GM23338 (cell line): Measurements from ENCODE around the gene RPS29. TPM values are rescaled to one million over a fixed set of nuclear protein-coding genes. Genes with fewer than 3 reads are reported as not detected.

Experiments
- ATAC-seq: fragments of 200-7000 bp; cut with Tn5 transposase; 3 replicates; pipeline ENCODE4 v1.9.1; 2020
- DNase-seq: peaks from one replicate; pipeline ENCODE4 v3.0.0-alpha.2; 2015; ENCODE audit warnings: low spot score
- H2AFZ ChIP-seq: fragments of 200-600 bp; sonication (generic); 2 replicates; pipeline ENCODE4 v1.8.0; 2016; ENCODE audit warnings: antibody characterized with exemption, mild to moderate bottlenecking, moderate library complexity
- H3F3A ChIP-seq: fragments of 200-600 bp; sonication (generic); replicated peaks from 2 replicates; pipeline ENCODE4 v1.8.0; 2017; ENCODE audit warnings: antibody characterized with exemption, mixed run types, low read depth
- H3K27ac ChIP-seq: fragments of 200-600 bp; sonication (generic); 2 replicates; pipeline ENCODE4 v1.6.1; 2016; ENCODE audit warnings: low read depth
- H3K27me3 ChIP-seq: fragments of 200-600 bp; sonication (generic); 2 replicates; pipeline ENCODE4 v1.8.0; 2016; ENCODE audit warnings: mild to moderate bottlenecking, mixed run types, moderate library complexity; ENCODE audit not compliant: insufficient read depth
- H3K36me3 ChIP-seq: fragments of 200-600 bp; sonication (generic); 2 replicates; pipeline ENCODE4 v1.8.0; 2016; ENCODE audit warnings: mild to moderate bottlenecking; ENCODE audit not compliant: insufficient read depth
- H3K4me1 ChIP-seq: fragments of 200-600 bp; sonication (generic); 2 replicates; pipeline ENCODE4 v1.8.0; 2016; ENCODE audit warnings: mild to moderate bottlenecking, moderate library complexity; ENCODE audit not compliant: insufficient read depth
- H3K4me2 ChIP-seq: fragments of 200-600 bp; sonication (generic); 2 replicates; pipeline ENCODE4 v1.7.1; 2017; ENCODE audit warnings: mixed run types
- H3K4me3 ChIP-seq: fragments of 200-600 bp; sonication (generic); 2 replicates; pipeline ENCODE4 v1.6.1; 2016; ENCODE audit warnings: mixed run types
- H3K79me2 ChIP-seq: fragments of 200-600 bp; sonication (generic); replicated peaks from 2 replicates; pipeline ENCODE4 v1.8.0; 2017; ENCODE audit warnings: mild to moderate bottlenecking; ENCODE audit not compliant: insufficient read depth
- H3K9me2 ChIP-seq: fragments of 200-600 bp; sonication (generic); 2 replicates; pipeline ENCODE4 v1.8.0; 2017; ENCODE audit not compliant: insufficient read depth
- H4K20me1 ChIP-seq: fragments of 200-600 bp; sonication (generic); replicated peaks from 2 replicates; pipeline ENCODE4 v1.8.0; 2017; ENCODE audit warnings: mild to moderate bottlenecking; ENCODE audit not compliant: insufficient read depth
- H3K27ac Mint-ChIP-seq: 2 replicates; pipeline ENCODE4 v1.8.0; 2020; ENCODE audit warnings: inconsistent platforms, mild to moderate bottlenecking, moderate library complexity, mixed read lengths
- H3K27me3 Mint-ChIP-seq: 3 replicates; pipeline ENCODE4 v1.8.0; 2022; ENCODE audit warnings: low read depth, mild to moderate bottlenecking, moderate library complexity, mixed read lengths, inconsistent platforms; ENCODE audit not compliant: insufficient read depth, poor library complexity
- H3K36me3 Mint-ChIP-seq: 3 replicates; pipeline ENCODE4 v1.8.0; 2021; ENCODE audit warnings: low read depth, mild to moderate bottlenecking, inconsistent platforms, moderate library complexity, mixed read lengths
- H3K4me1 Mint-ChIP-seq: 3 replicates; pipeline ENCODE4 v1.8.0; 2020; ENCODE audit warnings: mild to moderate bottlenecking, inconsistent platforms, mixed read lengths
- H3K4me3 Mint-ChIP-seq: 3 replicates; pipeline ENCODE4 v1.8.0; 2021; ENCODE audit warnings: moderate library complexity, mild to moderate bottlenecking, inconsistent platforms, mixed read lengths
- H3K9me3 Mint-ChIP-seq: 3 replicates; pipeline ENCODE4 v1.8.0; 2020; ENCODE audit warnings: moderate library complexity, mild to moderate bottlenecking, inconsistent platforms, mixed read lengths
- CREB1 ChIP-seq: fragments of 250-450 bp; sonication (Bioruptor Pico); IDR thresholded peaks from 2 replicates; pipeline ENCODE4 v1.5.0; 2020; ENCODE audit warnings: low read depth, mild to moderate bottlenecking, moderate library complexity
- EZH2phosphoT487 ChIP-seq: fragments of 200-600 bp; sonication (generic); IDR thresholded peaks from one replicate; pipeline ENCODE4 v1.8.1; 2018; ENCODE audit warnings: antibody characterized with exemption; ENCODE audit not compliant: unreplicated experiment
- JUNB ChIP-seq: IDR thresholded peaks from one replicate; pipeline ENCODE4 v1.6.1; 2016; ENCODE audit warnings: antibody characterized with exemption; ENCODE audit not compliant: unreplicated experiment
- ZNF331 ChIP-seq: fragments of 250-450 bp; sonication (Bioruptor Pico); IDR thresholded peaks from 2 replicates; pipeline ENCODE4 v1.5.0; 2020; ENCODE audit warnings: low read depth, mild to moderate bottlenecking, moderate library complexity
- ZNF462 ChIP-seq: fragments of 250-450 bp; sonication (Bioruptor Pico); IDR thresholded peaks from 2 replicates; pipeline ENCODE4 v1.5.0; 2020; ENCODE audit warnings: mild to moderate bottlenecking, moderate library complexity
- polyA plus RNA-seq: library from polyadenylated mRNA; unstranded; fragments of >200 nt; fragmentation: Nextera tagmentation; extraction: Ambion mirVana; gene quantifications from 2 replicates; pipeline ENCODE4 v1.2.1, GENCODE V29; 2016
- total RNA-seq: library from RNA; depleted of rRNA; stranded (reverse); fragments of >200 nt; shearing (Covaris generic); gene quantifications from 2 replicates; pipeline ENCODE4 v1.2.3, GENCODE V29; 2014

RPS29 gene
- total and polyA plus RNA-seq, 2 experiments from 2014 or later = 2,560 to 3,734 TPM

GRCh38 chr14:49621114-49621881 is 35.1 kb upstream of the RPS29 start:
- no peak overlapping the region for H3K27ac Mint-ChIP-seq
- peaks cover 11% of the 10 kb centered on the region for H3K4me1 ChIP-seq
- peak overlapping the region; percentile 38; the same call in 1 of the 2 replicates for H2AFZ ChIP-seq
- H3K4me1 Mint-ChIP-seq = peaks cover 18% of the 10 kb centered on the region
- peak; percentile 76 for DNase-seq
- H3K9me2 ChIP-seq = no peaks in the 10 kb centered on the region
- peak overlapping the region; percentile 94 for H3K4me3 ChIP-seq
- peak; percentile 53 for ATAC-seq
- peaks cover 16% of the 10 kb centered on the region for H3F3A ChIP-seq
- peaks cover 50% of the 10 kb centered on the region for H3K36me3 Mint-ChIP-seq
- H3K4me2 ChIP-seq = peak overlapping the region; percentile 92
- TF ChIP-seq ZNF462 (CRISPR knock-in tag) = no peak
- TF ChIP-seq ZNF331 (CRISPR knock-in tag) = no peak
- no peak for TF ChIP-seq CREB1 (CRISPR knock-in tag)
- TF ChIP-seq JUNB = no peak
- no peak for TF ChIP-seq EZH2phosphoT487
- H3K27me3 Mint-ChIP-seq = peaks cover 1% of the 10 kb centered on the region
- H4K20me1 ChIP-seq = peaks cover 29% of the 10 kb centered on the region
- no peak overlapping the region for H3K27ac ChIP-seq
- H3K27me3 ChIP-seq = no peaks in the 10 kb centered on the region
- peak overlapping the region; percentile 99 for H3K4me3 Mint-ChIP-seq
- peaks cover 20% of the 10 kb centered on the region; the same call in 1 of the 2 replicates for H3K36me3 ChIP-seq
- H3K79me2 ChIP-seq = peaks cover 54% of the 10 kb centered on the region
- H3K9me3 Mint-ChIP-seq = no peaks in the 10 kb centered on the region
